Left ventricle myocardium inferior (tissue), 1 donor: ENCODE data around the gene RAPGEF4. TPM values are rescaled to one million over a fixed set of nuclear protein-coding genes. Genes with fewer than 3 reads are reported as not detected.

Experiments used
- DNase-seq: peaks from one replicate; pipeline ENCODE4 v3.0.0-alpha.2; 2020
- H3K27ac ChIP-seq: fragments of 200-600 bp; replicated peaks from 2 replicates; pipeline ENCODE4 v1.8.0; 2021
- H3K27me3 ChIP-seq: fragments of 200-600 bp; 2 replicates; pipeline ENCODE4 v1.8.0; 2021; ENCODE audit warnings: low read depth
- H3K36me3 ChIP-seq: fragments of 200-600 bp; 2 replicates; pipeline ENCODE4 v1.8.0; 2021
- H3K4me1 ChIP-seq: fragments of 200-600 bp; 2 replicates; pipeline ENCODE4 v1.8.0; 2021
- H3K4me3 ChIP-seq: fragments of 200-600 bp; 2 replicates; pipeline ENCODE4 v1.8.0; 2021; ENCODE audit warnings: mild to moderate bottlenecking, moderate library complexity
- H3K9me3 ChIP-seq: fragments of 200-600 bp; replicated peaks from 2 replicates; pipeline ENCODE4 v1.8.0; 2021
- CTCF ChIP-seq: fragments of 200-600 bp; IDR thresholded peaks from 2 replicates; pipeline ENCODE4 v1.8.0; 2021; ENCODE audit warnings: antibody characterized with exemption, mild to moderate bottlenecking, borderline replicate concordance
- intact Hi-C: fragments of 100-400 bp; cut with micrococcal nuclease; formaldehyde crosslinking; loops from one replicate; pipeline ENCODE4 v1.11.0; 2022
- total RNA-seq: library from RNA; stranded (reverse); fragmentation: NEBNext Ultra II Directional; extraction: Animal tissue kit (Norgen Biotek cat#: 25700); gene quantifications from one replicate; pipeline ENCODE4 v1.2.1, GENCODE V29; 2021
- donor health status: DM: no; HTN: yes; CAD: no; lungs with severe emphysema.

Gene RAPGEF4
- total RNA-seq, 1 donor from 2014 or later = 3.7 TPM

GRCh38 chr2:172955587-172955986, 219.9 kb downstream of the RAPGEF4 start:
- no peak for DNase-seq
- Histone ChIP-seq H3K4me3 (no peak overlapping the region), H3K36me3 (no peaks in the 10 kb centered on the region), H3K9me3 (no peaks in the 10 kb centered on the region), H3K27ac (no peak overlapping the region), H3K4me1 (no peaks in the 10 kb centered on the region), H3K27me3 (no peaks in the 10 kb centered on the region)
- TF ChIP-seq CTCF = no peak
- intact Hi-C loops = no loop called here

- Histone ChIP-seq H3K4me3 (no peak overlapping the region), H3K36me3 (peaks cover 13% of the 10 kb centered on the region), H3K9me3 (no peaks in the 10 kb centered on the region), H3K27me3 (no peaks in the 10 kb centered on the region), H3K27ac (no peak overlapping the region), H3K4me1 (no peaks in the 10 kb centered on the region)
- intact Hi-C loops = no loop called here
- TF ChIP-seq CTCF = no peak
- no peak for DNase-seq
These were observed 222.1 kb downstream of the RAPGEF4 start for GRCh38 chr2:172957734-172958133.

GRCh38 chr2:172962082-172962481, 226.4 kb downstream of the RAPGEF4 start:
- intact Hi-C loops = no loop called here
- Histone ChIP-seq H3K36me3 (peaks cover 13% of the 10 kb centered on the region), H3K4me3 (no peak overlapping the region), H3K4me1 (peaks cover 13% of the 10 kb centered on the region), H3K27me3 (no peaks in the 10 kb centered on the region), H3K9me3 (no peaks in the 10 kb centered on the region), H3K27ac (no peak overlapping the region)
- TF ChIP-seq CTCF = no peak
- DNase-seq = no peak

GRCh38 chr2:172962824-172963223, 227.2 kb downstream of the RAPGEF4 start:
- Histone ChIP-seq H3K4me3 (no peak overlapping the region), H3K4me1 (peaks cover 20% of the 10 kb centered on the region), H3K27me3 (no peaks in the 10 kb centered on the region), H3K36me3 (peaks cover 13% of the 10 kb centered on the region), H3K27ac (no peak overlapping the region), H3K9me3 (no peaks in the 10 kb centered on the region)
- no peak for TF ChIP-seq CTCF
- intact Hi-C loops = no loop called here
- no peak for DNase-seq

- no peaks in the 10 kb centered on the region for H3K27me3 ChIP-seq
- H3K4me3 ChIP-seq = no peak overlapping the region
- no peak for DNase-seq
- no peaks in the 10 kb centered on the region for H3K9me3 ChIP-seq
- peaks cover 13% of the 10 kb centered on the region for H3K36me3 ChIP-seq
- peaks cover 38% of the 10 kb centered on the region for H3K4me1 ChIP-seq
- no peak for TF ChIP-seq CTCF
- intact Hi-C loops = no loop called here
- no peak overlapping the region for H3K27ac ChIP-seq
These were observed 229.0 kb downstream of the RAPGEF4 start for GRCh38 chr2:172964511-172965139.
